Sigmoid colon (tissue), 4 donors: ENCODE measurements around the gene TMEM165.

Experiments
- EP300 ChIP-seq, 4 donors: sonication (generic); formaldehyde crosslinking; IDR thresholded peaks; one replicate each; pipeline ENCODE4 v1.6.1; 2017; ENCODE audit warnings: antibody characterized with exemption in 4 of 4
- POLR2A ChIP-seq, 2 donors: fragments of 450-650 bp; IDR thresholded peaks; one replicate each; pipeline ENCODE4 v1.6.1; 2016; ENCODE audit warnings: antibody characterized with exemption in 2 of 2, mild to moderate bottlenecking in 2 of 2, moderate library complexity in 2 of 2
- TF ChIP-seq, protein P1 (sequence below), 4 experiments: fragments of 450-650 bp in 3 of 4; fragments of 200-600 bp in 1 of 4; IDR thresholded peaks; one replicate each; pipeline ENCODE4 v1.5.1; 2016 to 2019; ENCODE audit warnings: antibody characterized with exemption in 4 of 4, mild to moderate bottlenecking in 3 of 4, moderate library complexity in 2 of 4

DNA sequence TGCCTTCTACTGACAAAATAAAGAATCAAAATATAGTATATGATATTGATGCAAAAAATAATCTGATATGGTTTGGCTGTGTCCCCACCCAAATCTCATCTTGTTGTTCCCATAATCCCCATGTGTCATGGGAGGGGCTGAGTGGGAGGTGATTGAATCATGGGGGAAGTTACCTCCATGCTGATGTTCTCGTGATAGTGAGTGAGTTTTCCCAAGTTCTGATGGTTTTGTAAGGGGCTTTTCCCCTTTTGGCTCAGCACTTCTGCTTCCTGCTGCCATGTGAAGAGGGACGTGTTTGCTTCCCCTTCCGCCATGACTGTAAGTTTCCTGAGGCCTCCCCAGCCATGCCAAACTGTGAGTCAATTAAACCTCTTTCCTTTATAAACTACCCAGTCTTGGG, 70.2 kb downstream of the TMEM165 start:
- TF ChIP-seq, protein P1, sequence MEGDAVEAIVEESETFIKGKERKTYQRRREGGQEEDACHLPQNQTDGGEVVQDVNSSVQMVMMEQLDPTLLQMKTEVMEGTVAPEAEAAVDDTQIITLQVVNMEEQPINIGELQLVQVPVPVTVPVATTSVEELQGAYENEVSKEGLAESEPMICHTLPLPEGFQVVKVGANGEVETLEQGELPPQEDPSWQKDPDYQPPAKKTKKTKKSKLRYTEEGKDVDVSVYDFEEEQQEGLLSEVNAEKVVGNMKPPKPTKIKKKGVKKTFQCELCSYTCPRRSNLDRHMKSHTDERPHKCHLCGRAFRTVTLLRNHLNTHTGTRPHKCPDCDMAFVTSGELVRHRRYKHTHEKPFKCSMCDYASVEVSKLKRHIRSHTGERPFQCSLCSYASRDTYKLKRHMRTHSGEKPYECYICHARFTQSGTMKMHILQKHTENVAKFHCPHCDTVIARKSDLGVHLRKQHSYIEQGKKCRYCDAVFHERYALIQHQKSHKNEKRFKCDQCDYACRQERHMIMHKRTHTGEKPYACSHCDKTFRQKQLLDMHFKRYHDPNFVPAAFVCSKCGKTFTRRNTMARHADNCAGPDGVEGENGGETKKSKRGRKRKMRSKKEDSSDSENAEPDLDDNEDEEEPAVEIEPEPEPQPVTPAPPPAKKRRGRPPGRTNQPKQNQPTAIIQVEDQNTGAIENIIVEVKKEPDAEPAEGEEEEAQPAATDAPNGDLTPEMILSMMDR (IDR thresholded peaks at IDR 0.05): no peak
- TF ChIP-seq EP300 (IDR thresholded peaks at IDR 0.05): no peak
- TF ChIP-seq POLR2A (IDR thresholded peaks at IDR 0.05): no peak
